Measurements from ENCODE around the gene APBB1IP. TPM values are rescaled to one million over a fixed set of nuclear protein-coding genes. Genes with fewer than 3 reads are reported as not detected.

The APBB1IP gene
- total and polyA plus RNA-seq, 2 of the 8 experiments (the other 6 are each of a cell fraction or from before 2014, with no cell fraction given): 0.05 TPM; not detected in 1

DNA sequence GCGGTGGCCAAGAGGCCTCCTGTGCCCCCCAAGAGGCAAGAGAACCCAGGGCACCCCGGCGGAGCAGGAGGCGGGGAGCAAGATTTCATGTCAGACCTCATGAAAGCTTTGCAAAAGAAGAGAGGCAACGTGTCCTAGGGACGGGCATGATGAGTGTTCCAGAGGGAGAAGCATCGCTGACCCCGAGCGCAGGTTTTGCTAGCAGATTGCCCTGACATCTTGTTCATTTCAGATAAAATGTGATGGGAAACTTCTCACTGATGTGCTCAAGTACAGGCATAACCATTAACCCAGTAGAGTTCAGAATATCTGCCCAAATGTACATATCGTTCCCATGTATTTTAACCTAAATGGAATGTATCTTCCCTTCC, 129.2 kb downstream of the APBB1IP start:
- H3K4me3 ChIP-seq (ENCODE audit: extremely low read depth in 1 of 4, insufficient read depth in 2 of 4, low read depth in 3 of 4, low read length in 4 of 4): peak overlapping the region; percentile 35 to 66 (median 44); a peak in 7 of 8 replicates
- no peaks in the 10 kb centered on the region for H3K9me3 ChIP-seq (ENCODE audit: insufficient read depth in 2 of 2, low read depth in 1 of 2, low read length in 1 of 2)
- peak overlapping the region; percentile 66 for H3K4me2 ChIP-seq (ENCODE audit: insufficient read depth in 1 of 2, low read depth in 2 of 2, low read length in 2 of 2)
- no peak for TF ChIP-seq JUN (IDR thresholded peaks at IDR 0.05; ENCODE audit: low read depth, low read length)
- no peak for TF ChIP-seq SIRT6 (IDR thresholded peaks at IDR 0.05; ENCODE audit: low read length)
- TF ChIP-seq, protein P1, sequence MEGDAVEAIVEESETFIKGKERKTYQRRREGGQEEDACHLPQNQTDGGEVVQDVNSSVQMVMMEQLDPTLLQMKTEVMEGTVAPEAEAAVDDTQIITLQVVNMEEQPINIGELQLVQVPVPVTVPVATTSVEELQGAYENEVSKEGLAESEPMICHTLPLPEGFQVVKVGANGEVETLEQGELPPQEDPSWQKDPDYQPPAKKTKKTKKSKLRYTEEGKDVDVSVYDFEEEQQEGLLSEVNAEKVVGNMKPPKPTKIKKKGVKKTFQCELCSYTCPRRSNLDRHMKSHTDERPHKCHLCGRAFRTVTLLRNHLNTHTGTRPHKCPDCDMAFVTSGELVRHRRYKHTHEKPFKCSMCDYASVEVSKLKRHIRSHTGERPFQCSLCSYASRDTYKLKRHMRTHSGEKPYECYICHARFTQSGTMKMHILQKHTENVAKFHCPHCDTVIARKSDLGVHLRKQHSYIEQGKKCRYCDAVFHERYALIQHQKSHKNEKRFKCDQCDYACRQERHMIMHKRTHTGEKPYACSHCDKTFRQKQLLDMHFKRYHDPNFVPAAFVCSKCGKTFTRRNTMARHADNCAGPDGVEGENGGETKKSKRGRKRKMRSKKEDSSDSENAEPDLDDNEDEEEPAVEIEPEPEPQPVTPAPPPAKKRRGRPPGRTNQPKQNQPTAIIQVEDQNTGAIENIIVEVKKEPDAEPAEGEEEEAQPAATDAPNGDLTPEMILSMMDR (IDR thresholded peaks at IDR 0.05; ENCODE audit: control extremely low read depth in 1 of 3, insufficient read depth in 1 of 3, low read depth in 1 of 3, low read length in 3 of 3): no peak
- no peak for TF ChIP-seq EP300 (IDR thresholded peaks at IDR 0.05; ENCODE audit: borderline replicate concordance in 1 of 2, low read depth in 2 of 2, low read length in 2 of 2)
- TF ChIP-seq, protein P2, sequence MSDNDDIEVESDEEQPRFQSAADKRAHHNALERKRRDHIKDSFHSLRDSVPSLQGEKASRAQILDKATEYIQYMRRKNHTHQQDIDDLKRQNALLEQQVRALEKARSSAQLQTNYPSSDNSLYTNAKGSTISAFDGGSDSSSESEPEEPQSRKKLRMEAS (IDR thresholded peaks at IDR 0.05): no peak
- no peak for TF ChIP-seq ASH2L (IDR thresholded peaks at IDR 0.05; ENCODE audit: low read length)
- no peak for TF ChIP-seq EGR1 (IDR thresholded peaks at IDR 0.05; ENCODE audit: borderline replicate concordance, low read depth, low read length)
- TF ChIP-seq KDM5A (IDR thresholded peaks at IDR 0.05; ENCODE audit: low read length): no peak
- no peak for TF ChIP-seq RNF2 (IDR thresholded peaks at IDR 0.05; ENCODE audit: borderline replicate concordance, low read depth, low read length, missing control alignments, poor library complexity, severe bottlenecking)
- no peak for TF ChIP-seq ZNF274 (IDR thresholded peaks at IDR 0.05; ENCODE audit: borderline replicate concordance, extremely low read depth, low read length)
- TF ChIP-seq CBX5 (IDR thresholded peaks at IDR 0.05; ENCODE audit: low read depth, low read length): no peak

More for the DNA sequence above, 129.2 kb downstream of the APBB1IP start:
- no peak for DNase-seq (ENCODE audit: low read depth in 1 of 2, low spot score in 2 of 2)
- Histone ChIP-seq H2BK15ac (ENCODE audit: low read length) (no peak overlapping the region), H2BK20ac (ENCODE audit: low read length) (no peak overlapping the region), H2BK120ac (replicated peaks; ENCODE audit: low read depth, low read length) (no peak overlapping the region), H4K8ac (ENCODE audit: extremely low read depth, insufficient read depth, low read length) (peak overlapping the region; percentile 28; the same call in 1 of the 2 replicates), H4K5ac (ENCODE audit: insufficient read length, low read depth, low read length) (peak overlapping the region; percentile 2), H3K36me3 (ENCODE audit: control insufficient read depth in 2 of 4, insufficient read depth in 4 of 4, low read length in 3 of 4) (no peaks in the 10 kb centered on the region), H3K23ac (ENCODE audit: insufficient read length) (no peak overlapping the region), H3K56ac (replicated peaks; ENCODE audit: insufficient read length, low read depth, low read length) (no peak overlapping the region), H4K91ac (replicated peaks; ENCODE audit: insufficient read length, low read length) (no peak overlapping the region), H4K20me1 (replicated peaks in 1 of 2; ENCODE audit: control insufficient read depth in 1 of 2, insufficient read depth in 2 of 2, low read length in 2 of 2) (no peaks in the 10 kb centered on the region), H3K23me2 (ENCODE audit: low read depth, low read length) (no peaks in the 10 kb centered on the region; the same call in 1 of the 2 replicates), H3K18ac (ENCODE audit: extremely low read depth, low read length) (no peak overlapping the region), H3K79me1 (ENCODE audit: low read depth, low read length) (no peaks in the 10 kb centered on the region), H3K79me2 (ENCODE audit: control insufficient read depth in 1 of 2, insufficient read depth in 2 of 2, low read length in 2 of 2) (no peaks in the 10 kb centered on the region), H2AFZ (ENCODE audit: low read length) (peak overlapping the region; percentile 90; the same call in 1 of the 2 replicates), H3K4ac (replicated peaks; ENCODE audit: insufficient read length, low read depth, low read length) (no peak overlapping the region), H3K14ac (ENCODE audit: insufficient read length) (no peak overlapping the region), H2BK5ac (ENCODE audit: low read depth, low read length) (no peak overlapping the region), H2BK12ac (ENCODE audit: low read depth, low read length) (no peak overlapping the region; the same call in 1 of the 2 replicates), H2AK5ac (ENCODE audit: low read depth, low read length) (no peak overlapping the region), H3K27me3 (replicated peaks in 1 of 4; ENCODE audit: control insufficient read depth in 3 of 4, extremely low read depth in 1 of 4, insufficient read depth in 3 of 4, low read length in 3 of 4) (peaks cover 0 to 3% (median under 1%) of the 10 kb centered on the region in 4 experiments; a peak in 1 of 7 replicates), H3K27ac (ENCODE audit: low read depth, low read length) (no peak overlapping the region), H3K9ac (replicated peaks in 1 of 4; ENCODE audit: extremely low read depth in 1 of 4, low read depth in 3 of 4, low read length in 3 of 4) (no peak overlapping the region; a peak in 1 of 7 replicates), H3K4me1 (replicated peaks in 1 of 4; ENCODE audit: control insufficient read depth in 3 of 4, insufficient read depth in 4 of 4, low read length in 3 of 4) (no peaks in the 10 kb centered on the region)
- ChIA-PET POLR2A (ENCODE audit: partially characterized antibody) (no interaction called here), CTCF (ENCODE audit: partially characterized antibody) (interaction anchor here (1.7 to 1.8 kb wide), 2 partner anchors 10 to 17 kb away, joined by 5 to 6 read pairs; no protein-coding TSS in a partner anchor)
- FAIRE-seq: no peak
- 20% methylated on average over 7 of the region's 10 CpGs; no CpG with 5 or more reads in 1 of the 2 experiments for WGBS, 2 experiments (ENCODE audit: extremely low coverage in 1 of 2, insufficient coverage in 1 of 2, insufficient read length in 1 of 2, insufficient replicate concordance in 2 of 2, low coverage in 1 of 2, low lambda C conversion rate in 2 of 2, missing lambda C conversion rate in 1 of 2)

All from H1 (cell line).